T-helper 2 cell (primary cell): Measurements from ENCODE around the gene NKAIN2.

Source experiments
- DNase-seq, 5 experiments: peaks; one replicate each; pipeline versions ENCODE4 v3.0.0 to v3.0.0-alpha.2; 2012 to 2022
- total RNA-seq, 2 donors: gene quantifications; one replicate each; lab custom pipeline; 2026; lab: John Stamatoyannopoulos, UW

The NKAIN2 gene
- total RNA-seq: 0 reads per million in 2 donors

GRCh38 chr6:123803504-123804013 lies at the start of gene NKAIN2:
Gene NKAIN2, plus strand, starts transcription at chr6:123803865.
- DNase-seq: no peak

- DNase-seq: no peak
These were observed 44.2 kb upstream of the NKAIN2 start for GRCh38 chr6:123759472-123759871.

- no peak for DNase-seq
These were observed 39.8 kb upstream of the NKAIN2 start for GRCh38 chr6:123763904-123764303.

GRCh38 chr6:123764722-123765121 lies 38.9 kb upstream of the NKAIN2 start:
- no peak for DNase-seq

- DNase-seq: no peak
These were observed 34.7 kb upstream of the NKAIN2 start for GRCh38 chr6:123768921-123769320.

- no peak for DNase-seq
These were observed 34.2 kb upstream of the NKAIN2 start for GRCh38 chr6:123769431-123769830.

GRCh38 chr6:123770247-123770949 lies 33.3 kb upstream of the NKAIN2 start:
- DNase-seq: no peak

- no peak for DNase-seq
These were observed 32.5 kb upstream of the NKAIN2 start for GRCh38 chr6:123771126-123771525.

- no peak for DNase-seq
These were observed 26.1 kb upstream of the NKAIN2 start for GRCh38 chr6:123777563-123777962.

- no peak for DNase-seq
These were observed 23.6 kb upstream of the NKAIN2 start for GRCh38 chr6:123780021-123780420.

GRCh38 chr6:123784330-123784729 lies 19.3 kb upstream of the NKAIN2 start:
- no peak for DNase-seq

GRCh38 chr6:123785039-123785438 lies 18.6 kb upstream of the NKAIN2 start:
- no peak for DNase-seq

- DNase-seq: no peak
These were observed 15.3 kb upstream of the NKAIN2 start for GRCh38 chr6:123788319-123788718.

- DNase-seq: no peak
These were observed 9.5 kb upstream of the NKAIN2 start for GRCh38 chr6:123794190-123794589.

- no peak for DNase-seq
These were observed 8.9 kb upstream of the NKAIN2 start for GRCh38 chr6:123794799-123795198.

- DNase-seq: no peak
These were observed 2.6 kb upstream of the NKAIN2 start for GRCh38 chr6:123801067-123801466.

GRCh38 chr6:123802351-123802696 lies 1.3 kb upstream of the NKAIN2 start:
- no peak for DNase-seq

- DNase-seq: peak in 3 of 5 experiments; percentile 16 to 66 (median 36)
These were observed 765 bp upstream of the NKAIN2 start for GRCh38 chr6:123802697-123803503.

- DNase-seq: peak in 1 of 5 experiments; percentile 6
These were observed 535 bp downstream of the NKAIN2 start for GRCh38 chr6:123804014-123804786.

GRCh38 chr6:123804787-123805540 lies 1.3 kb downstream of the NKAIN2 start:
- DNase-seq: no peak

GRCh38 chr6:123805921-123806320 lies 2.3 kb downstream of the NKAIN2 start:
- DNase-seq: no peak

- DNase-seq: no peak
These were observed 2.9 kb downstream of the NKAIN2 start for GRCh38 chr6:123806561-123806960.
